Body of pancreas (tissue), 4 donors: ENCODE measurements around the gene EMID1. TPM values are rescaled to one million over a fixed set of nuclear protein-coding genes. Genes with fewer than 3 reads are reported as not detected.

Experiments
- ATAC-seq: fragments of 150-250 bp; one replicate; pipeline ENCODE4 v1.9.1; 2016
- DNase-seq, 4 donors: peaks; one replicate each; pipeline ENCODE4 v3.0.0-alpha.2; 2019
- H3K27ac ChIP-seq, 4 donors: fragments of 200-600 bp; sonication (generic); 1 replicate in 3 of 4; 2 replicates in 1 of 4; pipeline versions ENCODE4 v1.5.1 to v1.6.1; 2016 to 2019; ENCODE audit warnings: mild to moderate bottlenecking in 1 of 4, mixed read lengths in 1 of 4, moderate library complexity in 1 of 4
- H3K27me3 ChIP-seq, 2 donors: fragments of 200-600 bp; sonication (generic); one replicate each; pipeline ENCODE4 v1.6.0; 2016; ENCODE audit warnings: mild to moderate bottlenecking in 1 of 2
- H3K36me3 ChIP-seq, 2 donors: fragments of 200-600 bp; sonication (generic); replicated peaks in 1 of 2; 2 replicates each; pipeline ENCODE4 v1.5.1; 2016; ENCODE audit warnings: low read depth in 2 of 2; ENCODE audit not compliant: insufficient read depth in 1 of 2
- H3K4me1 ChIP-seq: fragments of 200-600 bp; sonication (generic); one replicate; pipeline ENCODE4 v1.6.0; 2016
- H3K4me3 ChIP-seq, 2 donors: fragments of 200-600 bp; sonication (generic); 1 replicate in 1 of 2; 2 replicates in 1 of 2; pipeline ENCODE4 v1.5.1; 2016 to 2019
- H3K9me3 ChIP-seq, 3 donors: fragments of 200-600 bp; sonication (generic); 1 replicate in 2 of 3; 2 replicates in 1 of 3; pipeline ENCODE4 v1.5.1; 2016
- CTCF ChIP-seq, 7 experiments: fragments of 450-650 bp in 4 of 7; fragments of 200-600 bp in 3 of 7; sonication (generic) in 3 of 7; IDR thresholded peaks; one replicate each; pipeline ENCODE4 v1.5.1; 2016 to 2019; ENCODE audit warnings: antibody characterized with exemption in 7 of 7
- POLR2A ChIP-seq, 3 donors: fragments of 450-650 bp; IDR thresholded peaks; one replicate each; pipeline ENCODE4 v1.6.1; 2016; ENCODE audit warnings: antibody characterized with exemption in 3 of 3, mild to moderate bottlenecking in 2 of 3
- WGBS, 2 donors: methylation state at CpG; one replicate each; pipeline ENCODE4 v1.1.5; 2017; 5-methylcytosine and 5-hydroxymethylcytosine counted together
- intact Hi-C: fragments of 100-400 bp; cut with DNase I; formaldehyde crosslinking; loops from one replicate; pipeline ENCODE4 v1.15.1; 2023
- total RNA-seq, 2 donors: library from RNA; depleted of rRNA; stranded (reverse); fragments of >200 nt; gene quantifications; one replicate each; pipeline ENCODE4 v1.1.0, GENCODE V29; 2016

EMID1 gene
- total RNA-seq, 2 donors from 2014 or later: 5.9 to 25.9 TPM

DNA sequence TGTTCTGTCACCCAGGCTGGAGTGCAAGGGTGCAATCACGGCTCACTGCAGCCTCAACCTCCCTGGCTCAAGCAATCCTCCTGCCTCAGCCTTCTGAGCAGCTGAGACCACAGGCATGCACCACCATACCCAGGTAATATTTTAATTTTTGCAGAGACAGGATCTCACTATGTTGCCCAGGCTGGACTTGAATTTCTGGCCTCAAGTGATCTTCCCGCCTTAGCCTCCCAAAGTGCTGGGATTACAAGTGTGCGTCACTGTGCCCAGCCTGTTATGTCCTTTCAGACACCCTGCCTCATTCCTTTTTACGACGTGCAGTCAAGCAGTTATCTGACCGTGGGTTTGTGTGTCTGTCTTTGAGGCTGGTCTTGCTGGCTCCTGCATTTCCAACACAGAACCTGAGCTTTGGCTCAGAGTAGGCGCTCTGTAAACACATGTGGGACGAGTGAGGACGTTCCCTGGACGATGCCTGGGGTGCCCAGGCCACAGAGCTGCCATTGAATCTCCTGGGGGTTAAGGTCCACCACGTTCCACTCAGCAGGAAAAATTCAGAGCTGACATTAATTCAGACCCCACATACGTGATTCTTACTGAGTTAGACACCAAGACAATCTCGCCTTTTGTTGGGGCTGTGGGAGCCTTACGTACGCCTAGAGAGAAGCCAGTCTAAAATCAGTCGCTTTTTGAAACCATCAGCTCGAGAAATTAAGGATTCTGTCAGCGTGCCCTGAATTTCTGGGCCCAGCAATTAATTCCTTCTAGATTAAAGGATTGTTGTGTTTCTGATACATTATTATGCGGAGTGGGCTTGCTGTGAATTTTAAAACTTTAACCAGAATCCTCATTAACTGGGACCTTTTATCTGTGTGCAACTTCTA is 21.5 kb upstream of the EMID1 start:
- ATAC-seq (no peak), DNase-seq (no peak)
- Histone ChIP-seq H3K27me3 (no peaks in the 10 kb centered on the region), H3K36me3 (no peaks in the 10 kb centered on the region), H3K27ac (no peak overlapping the region), H3K4me3 (no peak overlapping the region), H3K4me1 (no peaks in the 10 kb centered on the region), H3K9me3 (no peaks in the 10 kb centered on the region)
- WGBS, 2 donors: 87 to 90% methylated on average over 19 of the region's 19 CpGs
- intact Hi-C loops: no loop called here
- no peak for TF ChIP-seq CTCF (IDR thresholded peaks at IDR 0.05)
- no peak for TF ChIP-seq POLR2A (IDR thresholded peaks at IDR 0.05)

- Histone ChIP-seq H3K4me3 (no peak overlapping the region), H3K27ac (no peak overlapping the region), H3K9me3 (no peaks in the 10 kb centered on the region), H3K27me3 (no peaks in the 10 kb centered on the region), H3K36me3 (no peaks in the 10 kb centered on the region), H3K4me1 (no peaks in the 10 kb centered on the region)
- WGBS, 2 donors: 78 to 84% methylated on average over 8 to 12 of the region's 12 CpGs
- intact Hi-C loops: no loop called here
- DNase-seq (no peak), ATAC-seq (no peak)
- TF ChIP-seq POLR2A (IDR thresholded peaks at IDR 0.05): no peak
These were observed 20.7 kb upstream of the EMID1 start for GRCh38 chr22:29184849-29185490.

GRCh38 chr22:29186302-29186701 is 19.4 kb upstream of the EMID1 start:
- no peaks in the 10 kb centered on the region for H3K4me1 ChIP-seq
- no peaks in the 10 kb centered on the region for H3K9me3 ChIP-seq
- intact Hi-C loops: no loop called here
- no peaks in the 10 kb centered on the region for H3K27me3 ChIP-seq
- no peaks in the 10 kb centered on the region for H3K36me3 ChIP-seq
- no peak for TF ChIP-seq POLR2A (IDR thresholded peaks at IDR 0.05)
- no peak overlapping the region for H3K4me3 ChIP-seq
- WGBS, 2 donors: 97 to 100% methylated on average over 1 of the region's 1 CpG
- DNase-seq: no peak
- ATAC-seq: no peak
- H3K27ac ChIP-seq: no peak overlapping the region

GRCh38 chr22:29187831-29188230 is 17.9 kb upstream of the EMID1 start:
- intact Hi-C loops: no loop called here
- no peaks in the 10 kb centered on the region for H3K27me3 ChIP-seq
- H3K4me1 ChIP-seq: no peaks in the 10 kb centered on the region
- TF ChIP-seq CTCF (IDR thresholded peaks at IDR 0.05): no peak
- no peak for TF ChIP-seq POLR2A (IDR thresholded peaks at IDR 0.05)
- WGBS, 2 donors: 86 to 100% methylated on average over 1 to 7 of the region's 7 CpGs
- no peaks in the 10 kb centered on the region for H3K36me3 ChIP-seq
- ATAC-seq (no peak), DNase-seq (no peak)
- no peaks in the 10 kb centered on the region for H3K9me3 ChIP-seq
- no peak overlapping the region for H3K27ac ChIP-seq
- no peak overlapping the region for H3K4me3 ChIP-seq

DNA sequence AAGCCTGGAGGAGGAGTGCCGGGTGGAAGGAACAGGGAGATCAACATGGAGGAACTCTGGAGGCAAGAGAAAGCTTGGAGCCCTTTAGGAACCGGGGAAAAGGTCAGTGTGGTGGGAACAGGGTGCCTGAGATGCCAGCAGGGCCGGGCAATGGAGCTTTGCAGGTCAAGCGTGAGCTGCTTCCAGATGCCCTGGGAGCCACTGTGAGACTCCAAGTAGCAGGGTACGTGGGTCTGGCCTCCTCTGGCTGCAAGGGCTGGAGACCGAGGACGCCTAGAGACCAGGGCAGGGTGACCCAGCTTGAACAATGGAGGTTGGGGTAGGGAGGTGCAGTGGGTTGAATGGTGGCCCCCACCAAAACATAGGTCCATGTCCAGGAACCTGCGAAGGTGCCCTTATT is 15.6 kb upstream of the EMID1 start:
- Histone ChIP-seq H3K36me3 (no peaks in the 10 kb centered on the region), H3K4me3 (no peak overlapping the region), H3K9me3 (no peaks in the 10 kb centered on the region), H3K4me1 (no peaks in the 10 kb centered on the region), H3K27ac (no peak overlapping the region), H3K27me3 (no peaks in the 10 kb centered on the region)
- intact Hi-C loops: no loop called here
- WGBS, 2 donors: 84 to 89% methylated on average over 8 of the region's 8 CpGs
- TF ChIP-seq CTCF (IDR thresholded peaks at IDR 0.05) (no peak), POLR2A (IDR thresholded peaks at IDR 0.05) (no peak)
- DNase-seq (no peak), ATAC-seq (no peak)
